Measurements from ENCODE around the gene FAM151A. TPM values are rescaled to one million over a fixed set of nuclear protein-coding genes. Genes with fewer than 3 reads are reported as not detected.

FAM151A gene
- total RNA-seq, 2 donors from 2014 or later: 0.66 to 2.8 TPM

DNA sequence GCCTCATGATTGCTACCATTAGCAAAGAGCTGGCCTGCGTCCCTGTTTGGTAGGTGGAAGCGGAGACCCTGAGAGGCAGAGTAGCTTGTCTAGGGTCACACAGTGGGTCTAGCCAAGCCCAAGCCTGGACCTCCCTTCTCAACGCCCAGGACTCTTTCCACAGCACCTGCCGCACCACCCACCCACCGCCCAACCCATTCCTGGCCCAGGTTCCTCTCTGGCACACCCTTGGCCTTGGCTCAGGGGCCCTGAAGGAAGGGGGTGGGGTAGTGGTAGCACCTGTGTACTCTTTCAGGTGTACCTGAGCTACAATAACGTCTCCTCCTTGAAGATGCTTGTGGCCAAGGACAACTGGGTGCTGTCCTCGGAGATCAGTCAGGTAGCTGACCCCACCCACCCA lies 19.3 kb downstream of the FAM151A start:
- DNase-seq: peak; percentile 87
- Histone ChIP-seq H3K4me3 (no peak overlapping the region), H3K27me3 (no peaks in the 10 kb centered on the region), H3K27ac (no peak overlapping the region), H3K36me3 (no peaks in the 10 kb centered on the region), H3K9ac (ENCODE audit: low read depth in 2 of 2, low read length in 2 of 2) (no peak overlapping the region), H3K9me3 (no peaks in the 10 kb centered on the region), H3K4me1 (peaks cover 3% of the 10 kb centered on the region)
- intact Hi-C loops (cut with DNase I): no loop called here
- TF ChIP-seq, protein P1, sequence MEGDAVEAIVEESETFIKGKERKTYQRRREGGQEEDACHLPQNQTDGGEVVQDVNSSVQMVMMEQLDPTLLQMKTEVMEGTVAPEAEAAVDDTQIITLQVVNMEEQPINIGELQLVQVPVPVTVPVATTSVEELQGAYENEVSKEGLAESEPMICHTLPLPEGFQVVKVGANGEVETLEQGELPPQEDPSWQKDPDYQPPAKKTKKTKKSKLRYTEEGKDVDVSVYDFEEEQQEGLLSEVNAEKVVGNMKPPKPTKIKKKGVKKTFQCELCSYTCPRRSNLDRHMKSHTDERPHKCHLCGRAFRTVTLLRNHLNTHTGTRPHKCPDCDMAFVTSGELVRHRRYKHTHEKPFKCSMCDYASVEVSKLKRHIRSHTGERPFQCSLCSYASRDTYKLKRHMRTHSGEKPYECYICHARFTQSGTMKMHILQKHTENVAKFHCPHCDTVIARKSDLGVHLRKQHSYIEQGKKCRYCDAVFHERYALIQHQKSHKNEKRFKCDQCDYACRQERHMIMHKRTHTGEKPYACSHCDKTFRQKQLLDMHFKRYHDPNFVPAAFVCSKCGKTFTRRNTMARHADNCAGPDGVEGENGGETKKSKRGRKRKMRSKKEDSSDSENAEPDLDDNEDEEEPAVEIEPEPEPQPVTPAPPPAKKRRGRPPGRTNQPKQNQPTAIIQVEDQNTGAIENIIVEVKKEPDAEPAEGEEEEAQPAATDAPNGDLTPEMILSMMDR (IDR thresholded peaks at IDR 0.05): no peak

DNA sequence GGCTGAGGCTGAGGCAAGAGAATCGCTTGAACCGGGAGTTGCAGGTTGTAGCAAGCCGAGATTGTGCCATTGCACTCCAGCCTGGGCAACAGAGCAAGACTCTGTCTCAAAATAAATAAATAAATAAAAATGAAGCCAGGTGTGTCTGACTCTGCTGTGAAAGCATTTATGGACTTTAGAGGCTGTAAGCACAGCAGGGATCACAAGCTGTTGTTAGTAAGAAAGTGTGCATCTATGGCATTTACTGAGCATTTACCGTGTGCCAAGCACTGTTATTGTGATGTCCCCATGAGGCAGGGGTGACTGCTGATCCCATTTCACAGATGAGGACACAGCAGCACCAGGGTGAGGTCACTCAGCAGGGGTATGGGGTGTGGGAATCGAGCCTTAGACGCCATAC lies 20.1 kb downstream of the FAM151A start:
- Histone ChIP-seq H3K4me3 (no peak overlapping the region), H3K27me3 (no peaks in the 10 kb centered on the region), H3K36me3 (no peaks in the 10 kb centered on the region), H3K9me3 (no peaks in the 10 kb centered on the region), H3K9ac (ENCODE audit: low read depth in 2 of 2, low read length in 2 of 2) (no peak overlapping the region), H3K4me1 (peaks cover 3% of the 10 kb centered on the region), H3K27ac (no peak overlapping the region)
- intact Hi-C loops (cut with DNase I): no loop called here
- TF ChIP-seq, protein P1 (IDR thresholded peaks at IDR 0.05): no peak
- DNase-seq: no peak

DNA sequence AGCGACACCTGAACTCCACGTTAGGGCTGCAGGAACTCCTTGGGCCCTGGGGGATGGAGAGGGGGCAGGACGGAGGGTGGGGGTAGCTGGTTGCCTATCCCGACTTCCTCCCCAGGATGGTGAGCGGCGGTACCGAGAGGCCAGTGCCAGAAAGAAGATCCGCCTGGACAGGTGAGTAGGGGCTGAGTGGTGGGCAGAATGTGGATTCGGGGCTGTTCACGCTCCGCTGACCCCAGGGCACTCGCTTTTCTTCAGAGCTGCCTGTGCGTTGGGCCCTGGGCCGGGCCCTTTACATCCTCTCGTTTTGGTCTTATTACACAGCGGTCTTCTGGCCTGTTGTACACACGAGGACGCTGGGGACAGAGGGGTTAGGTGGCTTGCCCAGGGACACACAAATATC lies 20.8 kb downstream of the FAM151A start:
- no peak overlapping the region for H3K4me3 ChIP-seq
- no peaks in the 10 kb centered on the region for H3K9me3 ChIP-seq
- H3K9ac ChIP-seq (ENCODE audit: low read depth in 2 of 2, low read length in 2 of 2): no peak overlapping the region
- DNase-seq: no peak
- H3K36me3 ChIP-seq: no peaks in the 10 kb centered on the region
- H3K27ac ChIP-seq: no peak overlapping the region
- peaks cover 3% of the 10 kb centered on the region for H3K4me1 ChIP-seq
- TF ChIP-seq, protein P1 (IDR thresholded peaks at IDR 0.05): no peak
- no peaks in the 10 kb centered on the region for H3K27me3 ChIP-seq
- intact Hi-C loops (cut with DNase I): no loop called here

DNA sequence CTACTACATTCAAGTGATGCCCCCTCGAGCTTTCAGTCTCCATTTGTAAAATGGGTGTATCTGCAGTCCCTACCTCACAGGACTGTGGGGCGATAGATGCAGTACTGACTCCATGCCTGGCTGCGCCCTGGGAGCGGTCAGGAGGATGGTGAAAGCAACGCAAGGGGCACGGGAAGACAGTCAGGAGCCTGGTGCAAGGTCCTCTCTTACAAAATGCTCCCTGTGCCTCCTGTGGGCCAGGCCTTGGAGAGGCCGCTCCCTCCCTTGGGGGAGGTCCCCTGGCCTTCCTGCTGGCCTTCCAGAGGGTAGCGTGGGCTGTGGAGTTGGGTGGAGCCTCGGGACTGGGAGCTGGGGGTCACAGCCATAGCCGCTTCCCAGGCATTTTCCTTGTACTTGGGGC lies 21.6 kb downstream of the FAM151A start:
- H3K4me1 ChIP-seq: peaks cover 3% of the 10 kb centered on the region
- H3K9ac ChIP-seq (ENCODE audit: low read depth in 2 of 2, low read length in 2 of 2): no peak overlapping the region
- no peak for DNase-seq
- H3K27me3 ChIP-seq: no peaks in the 10 kb centered on the region
- TF ChIP-seq, protein P1 (IDR thresholded peaks at IDR 0.05): no peak
- H3K36me3 ChIP-seq: no peaks in the 10 kb centered on the region
- H3K4me3 ChIP-seq: no peak overlapping the region
- intact Hi-C loops (cut with DNase I): no loop called here
- no peaks in the 10 kb centered on the region for H3K9me3 ChIP-seq
- no peak overlapping the region for H3K27ac ChIP-seq

DNA sequence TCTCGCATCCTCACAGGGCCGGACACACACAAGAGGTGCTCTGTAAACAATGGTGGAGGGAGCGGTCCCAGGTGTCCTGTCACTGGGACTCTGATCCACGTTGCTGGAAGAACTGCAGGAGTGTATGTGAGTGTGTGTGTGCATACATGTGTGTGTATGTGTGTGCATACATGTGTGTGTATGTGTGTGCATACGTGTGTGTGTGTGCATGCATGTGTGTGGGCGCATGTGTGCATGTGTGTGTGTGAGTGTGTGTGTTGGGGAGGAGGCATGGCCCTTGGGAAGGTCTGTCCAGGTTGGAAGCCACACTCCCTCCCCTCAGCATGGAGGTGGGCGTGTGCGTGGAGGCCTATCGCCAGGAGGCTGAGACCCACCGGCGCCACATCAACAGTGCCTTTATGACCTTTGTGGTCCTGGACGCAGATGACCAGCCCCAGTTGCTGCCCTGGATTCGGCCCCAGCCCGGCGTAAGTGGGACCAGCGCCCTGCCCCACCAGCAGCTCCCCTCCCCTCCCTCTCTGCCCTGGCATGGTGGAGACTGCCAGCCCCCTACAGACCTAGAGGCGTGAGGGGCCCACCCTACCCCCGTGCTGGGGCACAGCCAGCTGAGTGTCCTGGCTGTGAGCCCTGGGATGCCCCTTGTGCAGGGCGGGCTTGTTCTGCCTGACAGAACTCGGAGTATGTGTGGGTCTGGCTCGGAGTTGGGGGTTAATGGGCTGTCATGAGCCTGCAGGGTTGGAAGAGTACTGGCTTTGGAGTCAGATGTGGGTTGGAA lies 22.2 kb downstream of the FAM151A start:
- intact Hi-C loops (cut with DNase I): no loop called here
- no peaks in the 10 kb centered on the region for H3K36me3 ChIP-seq
- H3K27ac ChIP-seq: no peak overlapping the region
- no peaks in the 10 kb centered on the region for H3K27me3 ChIP-seq
- no peaks in the 10 kb centered on the region for H3K9me3 ChIP-seq
- no peak for DNase-seq
- H3K9ac ChIP-seq (ENCODE audit: low read depth in 2 of 2, low read length in 2 of 2): no peak overlapping the region
- H3K4me1 ChIP-seq: no peaks in the 10 kb centered on the region
- TF ChIP-seq, protein P1 (IDR thresholded peaks at IDR 0.05): no peak
- no peak overlapping the region for H3K4me3 ChIP-seq

All from colonic mucosa (tissue), 4 donors.